GM10266 (cell line): ENCODE data around the gene MED7.

ENCODE experiments used
- DNase-seq: peaks from one replicate; pipeline ENCODE4 v3.0.0; 2012; ENCODE audit errors: extremely low spot score
- TF ChIP-seq, protein P1 (sequence below): IDR thresholded peaks from 2 replicates; pipeline ENCODE4 v1.5.1; 2012; ENCODE audit warnings: mild to moderate bottlenecking, low read depth; ENCODE audit not compliant: control insufficient read depth, insufficient read depth; ENCODE audit errors: missing control alignments

MED7 gene

DNA sequence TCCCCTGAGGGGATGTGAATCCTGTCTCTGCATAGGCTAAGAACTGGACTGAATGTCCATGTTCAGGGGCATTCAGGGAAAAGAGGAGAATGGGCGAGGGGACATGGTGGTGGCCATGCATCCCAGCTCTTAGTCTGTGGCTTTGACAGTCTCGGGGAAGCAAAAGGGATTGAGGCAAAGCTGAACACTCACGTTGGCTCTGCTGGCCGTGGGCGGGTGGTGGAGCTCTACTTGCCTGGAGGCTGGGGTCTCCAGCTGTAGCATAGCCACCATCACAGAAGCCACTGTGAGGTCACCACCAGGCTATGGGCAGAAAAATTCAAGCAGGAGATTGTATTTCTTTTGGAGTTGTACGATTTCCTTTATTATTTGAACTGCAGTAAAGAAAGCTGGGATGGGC, 19.3 kb upstream of the MED7 start:
- TF ChIP-seq, protein P1, sequence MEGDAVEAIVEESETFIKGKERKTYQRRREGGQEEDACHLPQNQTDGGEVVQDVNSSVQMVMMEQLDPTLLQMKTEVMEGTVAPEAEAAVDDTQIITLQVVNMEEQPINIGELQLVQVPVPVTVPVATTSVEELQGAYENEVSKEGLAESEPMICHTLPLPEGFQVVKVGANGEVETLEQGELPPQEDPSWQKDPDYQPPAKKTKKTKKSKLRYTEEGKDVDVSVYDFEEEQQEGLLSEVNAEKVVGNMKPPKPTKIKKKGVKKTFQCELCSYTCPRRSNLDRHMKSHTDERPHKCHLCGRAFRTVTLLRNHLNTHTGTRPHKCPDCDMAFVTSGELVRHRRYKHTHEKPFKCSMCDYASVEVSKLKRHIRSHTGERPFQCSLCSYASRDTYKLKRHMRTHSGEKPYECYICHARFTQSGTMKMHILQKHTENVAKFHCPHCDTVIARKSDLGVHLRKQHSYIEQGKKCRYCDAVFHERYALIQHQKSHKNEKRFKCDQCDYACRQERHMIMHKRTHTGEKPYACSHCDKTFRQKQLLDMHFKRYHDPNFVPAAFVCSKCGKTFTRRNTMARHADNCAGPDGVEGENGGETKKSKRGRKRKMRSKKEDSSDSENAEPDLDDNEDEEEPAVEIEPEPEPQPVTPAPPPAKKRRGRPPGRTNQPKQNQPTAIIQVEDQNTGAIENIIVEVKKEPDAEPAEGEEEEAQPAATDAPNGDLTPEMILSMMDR, result no peak
- DNase-seq, result no peak

DNA sequence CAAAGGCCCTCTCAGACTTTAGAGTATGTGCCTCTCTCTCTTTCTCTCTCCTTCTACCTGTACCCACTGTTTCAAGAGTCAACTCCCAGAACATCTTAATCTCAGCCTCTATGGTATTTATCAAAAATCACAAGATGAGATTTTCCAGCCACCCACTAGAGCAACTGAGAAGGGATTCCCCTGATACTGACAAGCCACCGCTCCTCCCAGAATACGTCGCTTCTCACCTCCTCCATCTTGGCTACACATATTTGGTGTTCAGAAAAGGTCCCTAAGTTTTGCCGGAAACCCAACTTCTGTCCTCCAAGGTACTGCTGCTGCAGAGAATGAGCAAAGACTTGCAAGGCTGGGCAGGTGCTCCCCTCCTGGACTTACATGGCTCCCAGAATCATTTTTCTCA, 17.3 kb upstream of the MED7 start:
- TF ChIP-seq, protein P1, result no peak
- DNase-seq, result no peak

DNA sequence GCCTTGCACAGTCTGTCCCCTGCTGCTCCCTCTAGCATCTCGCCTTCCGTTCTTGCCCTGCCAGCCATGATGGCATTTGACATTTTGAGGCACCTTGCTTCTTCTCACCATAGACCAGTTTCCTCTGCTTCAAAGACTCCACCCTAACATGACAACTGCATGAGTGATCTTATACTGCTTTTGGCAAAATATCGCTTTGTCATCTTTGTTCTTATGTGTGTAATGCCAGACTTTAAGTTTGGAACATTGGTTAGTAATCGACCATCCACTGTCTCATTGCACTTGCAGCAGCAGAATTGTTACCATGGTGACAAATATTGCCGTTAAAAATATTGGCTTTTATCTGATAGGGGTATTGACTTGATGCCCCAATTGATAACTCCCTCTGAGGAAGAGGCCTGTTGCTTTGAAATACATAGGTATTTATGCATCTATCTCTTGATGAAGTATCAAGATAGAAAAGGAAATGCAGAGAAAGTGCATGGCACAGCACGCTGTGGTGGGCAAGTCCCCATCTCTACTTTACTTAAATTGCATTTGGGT, 16.6 kb upstream of the MED7 start:
- TF ChIP-seq, protein P1, result no peak
- no peak for DNase-seq

DNA sequence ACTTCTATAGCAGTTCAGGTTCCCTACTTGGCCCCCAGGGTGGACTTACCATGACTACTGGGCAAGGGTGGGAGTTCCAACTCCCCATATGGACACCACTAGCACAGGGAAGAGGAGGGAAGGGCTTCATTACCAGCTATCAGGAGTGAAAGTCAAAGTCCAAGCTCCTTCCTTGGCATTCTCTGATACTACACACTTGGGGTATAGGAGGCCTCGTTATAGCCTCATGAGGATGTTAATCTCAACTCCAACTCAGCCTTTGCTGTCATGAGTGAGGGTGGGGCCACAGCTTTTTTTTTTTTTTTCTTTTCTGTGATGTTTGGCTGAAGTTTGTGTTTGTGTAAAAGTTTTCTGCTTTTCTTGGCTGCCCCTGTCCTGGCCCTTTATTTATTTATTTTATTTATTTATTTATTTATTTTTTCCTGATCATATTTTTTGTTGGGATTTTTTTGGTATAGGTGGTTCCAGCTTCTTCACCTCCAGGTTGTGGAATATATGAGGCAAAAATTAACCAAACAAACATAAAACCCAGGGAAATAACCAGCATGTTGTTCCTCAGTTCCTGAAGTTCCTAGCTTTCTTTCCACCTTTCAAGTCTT, 14.7 kb upstream of the MED7 start:
- no peak for DNase-seq
- TF ChIP-seq, protein P1, result no peak

DNA sequence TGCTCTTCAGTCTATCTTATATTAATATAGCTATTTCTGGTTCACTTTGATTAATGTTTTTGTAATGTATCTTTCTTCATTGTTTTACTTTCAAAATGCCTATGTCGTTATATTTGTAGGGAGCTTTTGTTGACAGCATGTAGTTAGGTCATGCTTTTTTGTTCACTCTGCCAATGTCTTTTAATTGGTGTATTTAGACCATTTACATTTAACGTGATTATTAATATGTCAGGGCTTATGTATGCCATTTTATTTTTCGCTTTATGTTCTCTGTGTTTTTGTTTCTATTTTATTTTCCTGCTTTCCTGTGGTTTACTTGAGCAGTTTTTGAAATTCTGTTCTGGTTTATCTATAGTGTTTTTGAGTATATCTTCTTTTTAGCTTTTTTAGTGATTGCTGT, 12.6 kb upstream of the MED7 start:
- DNase-seq, result no peak
- TF ChIP-seq, protein P1, result no peak

DNA sequence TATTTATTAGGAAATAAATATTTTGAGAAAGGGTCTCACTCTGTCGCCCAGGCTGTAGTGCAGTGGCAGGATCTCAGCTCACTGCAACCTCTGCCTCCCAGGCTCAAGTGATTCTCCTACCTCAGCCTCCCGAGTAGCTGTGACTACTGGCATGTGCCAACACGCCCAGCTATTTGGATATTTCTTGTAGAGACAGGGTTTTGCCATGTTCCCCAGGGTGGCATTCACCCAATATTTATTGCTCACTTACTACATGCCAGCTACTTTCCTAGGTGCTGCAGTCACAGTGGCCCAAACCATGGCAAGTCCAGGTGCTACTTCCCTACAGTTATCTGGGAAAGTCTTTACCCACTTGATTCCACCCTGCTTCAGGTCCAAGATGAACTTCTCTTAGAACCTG, 8.3 kb upstream of the MED7 start:
- DNase-seq, result no peak
- TF ChIP-seq, protein P1, result no peak

DNA sequence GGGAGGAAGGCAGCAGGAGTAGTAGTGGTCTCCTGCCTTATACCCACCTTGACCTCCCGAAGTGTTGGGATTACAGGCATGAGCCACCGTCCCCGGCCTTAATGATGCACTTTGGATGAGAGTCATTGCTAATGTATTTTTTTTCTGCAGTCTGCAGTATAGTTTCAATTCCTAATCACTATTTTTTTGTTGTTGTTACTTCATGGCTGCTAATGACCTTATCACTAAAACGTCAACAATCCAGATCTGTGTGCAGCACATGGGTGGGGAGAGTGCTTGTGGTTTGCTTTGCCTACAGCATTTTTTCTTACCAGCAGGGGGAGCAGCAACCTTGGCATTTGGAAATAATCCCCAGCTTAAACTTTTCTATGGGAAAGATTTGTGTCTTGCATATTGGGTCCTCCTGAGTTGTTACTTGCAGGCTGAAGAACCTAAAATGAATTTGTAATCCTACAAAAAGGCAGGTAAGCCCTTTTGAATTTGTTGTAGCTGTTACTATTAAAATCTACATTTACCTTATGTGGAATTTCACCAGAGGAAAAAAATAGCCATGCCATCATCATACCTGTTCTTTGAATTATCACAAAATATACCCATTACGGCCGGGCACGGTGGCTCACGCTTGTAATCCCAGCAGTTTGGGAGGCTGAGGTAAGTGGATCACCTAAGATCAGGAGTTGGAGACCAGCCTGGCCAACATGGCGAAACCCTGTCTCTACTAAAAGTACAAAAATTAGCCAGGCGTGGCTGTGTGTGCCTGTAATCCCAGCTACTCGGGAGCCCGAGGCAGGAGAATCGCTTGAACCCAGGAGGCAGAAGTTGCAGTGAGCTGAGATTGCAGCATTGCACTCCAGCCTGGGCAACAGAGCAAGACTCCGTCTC, 6.3 kb upstream of the MED7 start:
- peak; percentile 63 for DNase-seq
- TF ChIP-seq, protein P1, result peak; percentile 89
